PC-3 (cell line): Measurements from ENCODE around the gene GRB7.

Source experiments
- CTCF ChIP-seq: fragments of 300-600 bp; sonication (generic); conservative IDR thresholded peaks from 2 replicates; pipeline ENCODE4 v1.5.1; 2017; ENCODE audit warnings: antibody characterized with exemption, low read depth, mild to moderate bottlenecking, low read length
- EZH2 ChIP-seq: fragments of 300-600 bp; sonication (generic); IDR thresholded peaks from one replicate; pipeline ENCODE4 v1.6.1; 2017; ENCODE audit warnings: antibody characterized with exemption, mild to moderate bottlenecking, low read length; ENCODE audit not compliant: unreplicated experiment
- EZH2phosphoT487 ChIP-seq: fragments of 300-600 bp; sonication (generic); IDR thresholded peaks from 2 replicates; pipeline ENCODE4 v1.6.1; 2018; ENCODE audit warnings: mild to moderate bottlenecking, antibody characterized with exemption, low read length, borderline replicate concordance

- no peak for TF ChIP-seq CTCF
- no peak for TF ChIP-seq EZH2
- TF ChIP-seq EZH2phosphoT487: no peak
Measured at GRCh38 chr17:39751016-39751543, 13.3 kb downstream of the GRB7 start.
